ENCODE measurements around the gene HSPA12B. TPM values are rescaled to one million over a fixed set of nuclear protein-coding genes. Genes with fewer than 3 reads are reported as not detected.

The HSPA12B gene
- total RNA-seq, 2 experiments from 2014 or later: 0.08 TPM; not detected in 1

DNA sequence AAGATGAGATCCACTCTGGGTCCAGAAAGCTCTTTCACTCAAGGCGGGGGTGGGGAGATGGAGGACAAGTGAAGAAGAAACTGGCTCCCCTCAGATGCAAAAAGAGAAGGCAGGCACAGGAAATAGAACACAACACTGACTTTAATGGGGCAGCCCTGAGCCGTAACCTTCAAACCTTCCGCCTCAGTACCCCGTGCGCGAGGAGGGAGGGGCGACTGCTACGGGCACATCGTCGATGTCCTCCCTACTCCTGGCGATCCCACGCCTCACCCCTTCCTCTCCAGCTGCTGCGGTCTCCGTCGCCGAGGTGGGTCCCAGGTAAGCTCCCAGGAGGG, 44.9 kb downstream of the HSPA12B start:
- intact Hi-C loops (cut with DNase I, micrococcal nuclease): no loop called here
- H3K4me1 Mint-ChIP-seq (ENCODE audit: low read depth): peaks cover 34% of the 10 kb centered on the region
- H3K27ac ChIP-seq (ENCODE audit: low read depth in 1 of 2, low read length in 2 of 2): no peak overlapping the region
- H3K4me3 Mint-ChIP-seq: peak overlapping the region; percentile 82
- no peaks in the 10 kb centered on the region for H3K9me3 Mint-ChIP-seq
- H3K36me3 ChIP-seq (ENCODE audit: insufficient read depth, low read length): no peaks in the 10 kb centered on the region
- ChIA-PET CTCF (interaction anchor here (0.6 to 3.8 kb wide), 6 partner anchors 9 to 1905 kb away, joined by 3 to 17 read pairs (median 4); partner anchors contain the start of genes ADISSP, CDC25B and CENPB), POLR2A (interaction anchor here (2.6 to 3.7 kb wide), 3 partner anchors 10 to 43 kb away, joined by 12 to 36 read pairs (median 15); partner anchors contain the start of genes ADISSP, AP5S1 and CENPB)
- no peak overlapping the region for H3K27ac Mint-ChIP-seq
- ATAC-seq (ENCODE audit: poor library complexity) (peak; percentile 49), DNase-seq (peak in 3 of 14 experiments; percentile 35 to 39 (median 37))
- H3K27me3 Mint-ChIP-seq: peaks cover 14% of the 10 kb centered on the region
- peaks cover 9 to 12% of the 10 kb centered on the region in 2 experiments for H3K27me3 ChIP-seq (ENCODE audit: control insufficient read depth in 1 of 2, insufficient read depth in 2 of 2, low read length in 2 of 2)
- H3K4me1 ChIP-seq (ENCODE audit: insufficient read depth, low read length): peaks cover 34% of the 10 kb centered on the region
- H3K9me3 ChIP-seq (ENCODE audit: control insufficient read depth in 1 of 2, insufficient read depth in 1 of 2, low read length in 2 of 2): no peaks in the 10 kb centered on the region
- H3K36me3 Mint-ChIP-seq (ENCODE audit: low read depth): no peaks in the 10 kb centered on the region
- H3K4me3 ChIP-seq (ENCODE audit: low read length): peak overlapping the region; percentile 67
- no peak for TF ChIP-seq CTCF (IDR thresholded peaks at IDR 0.05)

- Mint-ChIP-seq H3K27me3 (peaks cover 14% of the 10 kb centered on the region), H3K27ac (no peak overlapping the region), H3K4me1 (ENCODE audit: low read depth) (peaks cover 38% of the 10 kb centered on the region), H3K4me3 (peak overlapping the region; percentile 82), H3K36me3 (ENCODE audit: low read depth) (no peaks in the 10 kb centered on the region), H3K9me3 (no peaks in the 10 kb centered on the region)
- H3K9me3 ChIP-seq (ENCODE audit: control insufficient read depth in 1 of 2, insufficient read depth in 1 of 2, low read length in 2 of 2): no peaks in the 10 kb centered on the region
- no peaks in the 10 kb centered on the region for H3K36me3 ChIP-seq (ENCODE audit: insufficient read depth, low read length)
- CTCF ChIA-PET: interaction anchor here (0.6 to 3.8 kb wide), 7 partner anchors 9 to 77 kb away, joined by 3 to 17 read pairs (median 4); partner anchors contain the start of genes ADISSP, CDC25B and CENPB
- H3K27me3 ChIP-seq (ENCODE audit: control insufficient read depth in 1 of 2, insufficient read depth in 2 of 2, low read length in 2 of 2): peaks cover 9 to 12% of the 10 kb centered on the region in 2 experiments
- no peak for TF ChIP-seq CTCF (IDR thresholded peaks at IDR 0.05)
- H3K4me1 ChIP-seq (ENCODE audit: insufficient read depth, low read length): peaks cover 34% of the 10 kb centered on the region
- H3K4me3 ChIP-seq (ENCODE audit: low read length): peak overlapping the region; percentile 67
- no peak overlapping the region for H3K27ac ChIP-seq (ENCODE audit: low read depth in 1 of 2, low read length in 2 of 2)
- intact Hi-C loops (cut with DNase I, micrococcal nuclease): no loop called here
- POLR2A ChIA-PET: interaction anchor here (1.0 to 3.7 kb wide), 6 partner anchors 9 to 79 kb away, joined by 3 to 36 read pairs (median 10); partner anchors contain the start of genes ADISSP, AP5S1 and CENPB
- DNase-seq (peak in 6 of 14 experiments; percentile 32 to 66 (median 52)), ATAC-seq (ENCODE audit: poor library complexity) (peak; percentile 47)
These were observed 45.5 kb downstream of the HSPA12B start for GRCh38 chr20:3777716-3778629.

- Mint-ChIP-seq H3K9me3 (no peaks in the 10 kb centered on the region), H3K27me3 (peaks cover 14% of the 10 kb centered on the region), H3K27ac (no peak overlapping the region), H3K36me3 (ENCODE audit: low read depth) (no peaks in the 10 kb centered on the region), H3K4me1 (ENCODE audit: low read depth) (peaks cover 38% of the 10 kb centered on the region), H3K4me3 (peak overlapping the region; percentile 38)
- ChIA-PET POLR2A (interaction anchor here (1.3 to 3.7 kb wide), 5 partner anchors 8 to 41 kb away, joined by 4 to 36 read pairs (median 12); partner anchors contain the start of genes ADISSP, AP5S1 and CENPB), CTCF (interaction anchor here (1.0 to 3.8 kb wide), 5 partner anchors 8 to 76 kb away, joined by 3 to 17 read pairs (median 6); partner anchors contain the start of genes ADISSP and CENPB)
- H3K36me3 ChIP-seq (ENCODE audit: insufficient read depth, low read length): no peaks in the 10 kb centered on the region
- TF ChIP-seq CTCF (IDR thresholded peaks at IDR 0.05): no peak
- intact Hi-C loops (cut with DNase I, micrococcal nuclease): no loop called here
- no peak for ATAC-seq (ENCODE audit: poor library complexity)
- no peak overlapping the region for H3K27ac ChIP-seq (ENCODE audit: low read depth in 1 of 2, low read length in 2 of 2)
- no peaks in the 10 kb centered on the region for H3K9me3 ChIP-seq (ENCODE audit: control insufficient read depth in 1 of 2, insufficient read depth in 1 of 2, low read length in 2 of 2)
- no peak overlapping the region for H3K4me3 ChIP-seq (ENCODE audit: low read length)
- peaks cover 34% of the 10 kb centered on the region for H3K4me1 ChIP-seq (ENCODE audit: insufficient read depth, low read length)
- H3K27me3 ChIP-seq (ENCODE audit: control insufficient read depth in 1 of 2, insufficient read depth in 2 of 2, low read length in 2 of 2): peaks cover 9 to 12% of the 10 kb centered on the region in 2 experiments
- DNase-seq: peak in 1 of 14 experiments; percentile 29
These were observed 46.5 kb downstream of the HSPA12B start for GRCh38 chr20:3778976-3779375.
